Measurements from ENCODE around the gene SLC49A4. TPM values are rescaled to one million over a fixed set of nuclear protein-coding genes. Genes with fewer than 3 reads are reported as not detected.

SLC49A4 gene
- total RNA-seq, 1 donor from 2014 or later: 15.7 TPM

DNA sequence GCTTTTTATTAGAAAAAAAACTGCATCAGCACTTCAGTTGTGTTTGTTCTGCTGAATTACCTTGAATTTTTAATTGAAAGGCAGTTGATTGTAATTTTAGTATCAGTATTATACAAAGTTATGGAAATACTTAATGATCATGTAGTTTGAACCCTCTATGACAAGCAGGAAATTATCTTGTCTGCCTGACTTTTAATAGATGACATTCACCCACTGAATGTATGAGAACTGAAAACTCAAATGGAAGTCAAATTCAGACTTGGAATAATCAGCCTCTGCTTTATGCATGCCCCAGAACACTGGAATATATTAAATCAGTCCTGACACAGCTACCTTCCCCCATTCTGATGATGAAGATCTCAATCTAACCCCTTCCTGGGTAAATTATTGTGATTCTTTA is 73.5 kb downstream of the SLC49A4 start:
- intact Hi-C loops (cut with DNase I): no loop called here
- no peaks in the 10 kb centered on the region for H3K4me1 ChIP-seq
- no peaks in the 10 kb centered on the region for H3K9me3 ChIP-seq
- no peak overlapping the region for H3K4me3 ChIP-seq
- TF ChIP-seq CTCF (IDR thresholded peaks at IDR 0.05): no peak
- TF ChIP-seq POLR2AphosphoS5 (IDR thresholded peaks at IDR 0.05; ENCODE audit: insufficient read depth in 1 of 2, low read depth in 1 of 2): no peak
- TF ChIP-seq POLR2A (IDR thresholded peaks at IDR 0.05): no peak
- H3K27me3 ChIP-seq: no peaks in the 10 kb centered on the region
- H3K36me3 ChIP-seq: no peaks in the 10 kb centered on the region
- no peak overlapping the region for H3K27ac ChIP-seq
- no peak for DNase-seq (ENCODE audit: extremely low spot score in 2 of 2)

GRCh38 chr3:122873741-122874515 is 79.1 kb downstream of the SLC49A4 start:
- no peak overlapping the region for H3K27ac ChIP-seq

GRCh38 chr3:122875547-122876127 is 80.8 kb downstream of the SLC49A4 start:
- Histone ChIP-seq H3K27ac (no peak overlapping the region), H3K36me3 (no peaks in the 10 kb centered on the region), H3K9me3 (no peaks in the 10 kb centered on the region), H3K4me3 (no peak overlapping the region), H3K4me1 (no peaks in the 10 kb centered on the region), H3K27me3 (no peaks in the 10 kb centered on the region)
- DNase-seq (ENCODE audit: extremely low spot score in 2 of 2): no peak
- TF ChIP-seq POLR2A (IDR thresholded peaks at IDR 0.05): no peak
- TF ChIP-seq POLR2AphosphoS5 (IDR thresholded peaks at IDR 0.05; ENCODE audit: insufficient read depth in 1 of 2, low read depth in 1 of 2): no peak
- TF ChIP-seq CTCF (IDR thresholded peaks at IDR 0.05): no peak
- intact Hi-C loops (cut with DNase I): no loop called here

More at GRCh38 chr3:122873741-122874515, 79.1 kb downstream of the SLC49A4 start:
- intact Hi-C loops (cut with DNase I): no loop called here
- DNase-seq (ENCODE audit: extremely low spot score in 2 of 2): no peak
- Histone ChIP-seq H3K27me3 (no peaks in the 10 kb centered on the region), H3K36me3 (no peaks in the 10 kb centered on the region), H3K4me1 (no peaks in the 10 kb centered on the region), H3K4me3 (no peak overlapping the region), H3K9me3 (no peaks in the 10 kb centered on the region)
- TF ChIP-seq POLR2AphosphoS5 (IDR thresholded peaks at IDR 0.05; ENCODE audit: insufficient read depth in 1 of 2, low read depth in 1 of 2) (no peak), POLR2A (IDR thresholded peaks at IDR 0.05) (no peak), CTCF (IDR thresholded peaks at IDR 0.05) (no peak)

DNA sequence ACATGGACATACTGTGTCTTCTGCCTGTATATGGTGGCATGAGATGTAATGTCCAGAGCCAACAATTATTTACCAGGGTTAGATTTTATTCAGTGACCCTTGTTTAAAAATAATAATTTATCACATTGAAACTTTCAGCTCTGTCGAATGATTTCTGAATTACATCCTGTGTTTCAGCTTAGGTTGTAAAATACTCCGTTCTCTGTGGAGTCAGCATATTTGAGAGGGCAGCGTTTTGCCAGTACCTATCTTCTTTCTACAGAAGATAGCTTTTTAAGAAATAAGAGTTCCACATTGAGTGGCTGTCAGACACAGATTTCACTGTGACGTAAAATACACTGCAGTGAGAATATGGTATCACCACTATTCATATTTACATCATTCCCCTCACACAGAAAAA is 85.3 kb downstream of the SLC49A4 start:
- Histone ChIP-seq H3K4me1 (no peaks in the 10 kb centered on the region), H3K27ac (no peak overlapping the region), H3K27me3 (no peaks in the 10 kb centered on the region), H3K9me3 (no peaks in the 10 kb centered on the region), H3K4me3 (no peak overlapping the region), H3K36me3 (no peaks in the 10 kb centered on the region)
- DNase-seq (ENCODE audit: extremely low spot score in 2 of 2): no peak
- TF ChIP-seq CTCF (IDR thresholded peaks at IDR 0.05): no peak
- intact Hi-C loops (cut with DNase I): no loop called here

DNA sequence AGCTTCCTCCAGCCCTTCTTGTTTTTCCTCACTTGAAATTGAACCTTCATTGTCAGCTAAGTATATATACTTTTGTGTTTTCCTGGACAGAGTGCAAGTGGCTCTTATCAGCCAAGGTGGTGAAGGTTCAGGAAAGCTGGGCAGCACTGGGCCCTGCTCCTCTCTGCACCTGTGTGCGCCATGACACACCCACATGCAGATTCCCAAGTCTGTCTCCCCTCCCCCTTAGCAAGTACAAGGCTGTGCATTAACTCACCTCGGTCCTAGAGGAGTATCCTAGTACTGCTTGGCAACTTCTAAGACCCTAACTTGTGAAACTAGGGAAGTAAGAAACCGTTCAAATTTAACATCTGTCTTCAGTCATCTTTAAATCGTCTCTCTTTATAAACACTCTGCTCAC is 85.8 kb downstream of the SLC49A4 start:
- intact Hi-C loops (cut with DNase I): no loop called here
- H3K4me1 ChIP-seq: no peaks in the 10 kb centered on the region
- H3K4me3 ChIP-seq: no peak overlapping the region
- no peak for TF ChIP-seq POLR2AphosphoS5 (IDR thresholded peaks at IDR 0.05; ENCODE audit: insufficient read depth in 1 of 2, low read depth in 1 of 2)
- no peak for TF ChIP-seq CTCF (IDR thresholded peaks at IDR 0.05)
- TF ChIP-seq POLR2A (IDR thresholded peaks at IDR 0.05): no peak
- H3K9me3 ChIP-seq: no peaks in the 10 kb centered on the region
- H3K27ac ChIP-seq: no peak overlapping the region
- DNase-seq (ENCODE audit: extremely low spot score in 2 of 2): no peak
- no peaks in the 10 kb centered on the region for H3K27me3 ChIP-seq
- H3K36me3 ChIP-seq: no peaks in the 10 kb centered on the region
